HepG2 (cell line): Measurements from ENCODE around the gene NAA35. TPM values are rescaled to one million over a fixed set of nuclear protein-coding genes. Genes with fewer than 3 reads are reported as not detected.

Source experiments
- ATAC-seq: fragments of 200-7000 bp; cut with Tn5 transposase; 3 replicates; pipeline ENCODE4 v1.9.1; 2020; ENCODE audit warnings: mild to moderate bottlenecking, moderate library complexity
- BruUV-seq: library from RNA; stranded (reverse); fragments of 400-500 nt; replicated peaks from 2 replicates; lab custom pipeline; 2021; lab: Mats Ljungman, UMichigan
- CTCF ChIA-PET: fragments of 300-600 bp; formaldehyde crosslinking; extraction: SDS; loops from one replicate; lab custom pipeline; 2021; ENCODE audit warnings: low total read pairs, inconsistent platforms, low intra/inter-chr PET ratio; lab: Yijun Ruan, JAX
- POLR2A ChIA-PET: fragments of 350-600 bp; sonication (Branson Sonifier 250); formaldehyde crosslinking; loops from one replicate; lab custom pipeline; 2020; ENCODE audit warnings: antibody characterized with exemption, inconsistent platforms; lab: Yijun Ruan, JAX
- DNase-seq: peaks from one replicate; pipeline ENCODE4 v3.0.0-alpha.2; 2015; ENCODE audit warnings: low spot score
- FAIRE-seq: peaks from 3 replicates; lab custom pipeline; 2011; peaks lifted over from hg19 to GRCh38; lab: Jason Lieb, UNC
- H2AFZ ChIP-seq: one replicate; pipeline ENCODE4 v1.6.1; 2011; ENCODE audit warnings: low read length, inconsistent platforms
- H3K27ac ChIP-seq: fragments of 300-600 bp; 3 replicates; pipeline ENCODE4 v1.8.0; 2011; ENCODE audit warnings: mixed run types, mild to moderate bottlenecking, mixed read lengths, low read length, inconsistent platforms; ENCODE audit not compliant: insufficient read depth; ENCODE audit errors: extremely low read length
- H3K27me3 ChIP-seq, 2 experiments: fragments of 200-600 bp in 1 of 2; 2 replicates in 1 of 2; 3 replicates in 1 of 2; pipeline versions ENCODE4 v1.6.0 to v1.8.0; 2011; ENCODE audit warnings: low read length in 2 of 2, mild to moderate bottlenecking in 2 of 2, moderate library complexity in 2 of 2, inconsistent platforms in 1 of 2; ENCODE audit not compliant: insufficient read depth in 2 of 2, control insufficient read depth in 1 of 2
- H3K36me3 ChIP-seq, 2 experiments: fragments of 200-600 bp in 1 of 2; replicated peaks in 1 of 2; 2 replicates in 1 of 2; 3 replicates in 1 of 2; pipeline versions ENCODE4 v1.5.1 to v1.8.0; 2011; ENCODE audit warnings: low read length in 2 of 2, inconsistent platforms in 1 of 2; ENCODE audit not compliant: insufficient read depth in 2 of 2, control insufficient read depth in 1 of 2
- H3K4me1 ChIP-seq: 2 replicates; pipeline ENCODE4 v1.5.1; 2012; ENCODE audit warnings: low read length, inconsistent platforms; ENCODE audit not compliant: insufficient read depth
- H3K4me2 ChIP-seq: 2 replicates; pipeline ENCODE4 v1.6.0; 2011; ENCODE audit warnings: low read depth, low read length, inconsistent platforms
- H3K4me3 ChIP-seq, 3 experiments: fragments of 200-600 bp in 1 of 3; sonication (generic), shearing (Covaris generic) in 1 of 3; replicated peaks in 1 of 3; 2 replicates each; pipeline ENCODE4 v1.5.1; 2011 to 2016; ENCODE audit warnings: low read length in 3 of 3, inconsistent platforms in 2 of 3, low read depth in 2 of 3, mild to moderate bottlenecking in 2 of 3, control low read depth in 1 of 3, mixed read lengths in 1 of 3; ENCODE audit not compliant: insufficient read depth in 1 of 3
- H3K79me2 ChIP-seq: one replicate; pipeline ENCODE4 v1.6.1; 2011; ENCODE audit warnings: low read length, inconsistent platforms; ENCODE audit not compliant: insufficient read depth
- H3K9ac ChIP-seq: 2 replicates; pipeline ENCODE4 v1.6.0; 2011; ENCODE audit warnings: mild to moderate bottlenecking, low read depth, low read length, inconsistent platforms; ENCODE audit not compliant: insufficient read depth
- H3K9me3 ChIP-seq: 2 replicates; pipeline ENCODE4 v1.5.1; 2012; ENCODE audit warnings: mild to moderate bottlenecking, low read length
- H4K20me1 ChIP-seq: 2 replicates; pipeline ENCODE4 v1.6.0; 2011; ENCODE audit warnings: inconsistent platforms, mild to moderate bottlenecking, low read length, moderate library complexity; ENCODE audit not compliant: insufficient read depth
- CBX1 ChIP-seq: IDR thresholded peaks from one replicate; pipeline ENCODE4 v1.6.1; 2016; ENCODE audit warnings: antibody characterized with exemption, low read depth
- HHEX ChIP-seq: IDR thresholded peaks from 2 replicates; pipeline ENCODE4 v1.6.1; 2016; ENCODE audit warnings: control low read depth
- MTA3 ChIP-seq: sonication (generic); formaldehyde crosslinking; IDR thresholded peaks from 2 replicates; pipeline ENCODE4 v1.4.0; 2020; ENCODE audit warnings: missing genetic modification reagents
- POGZ ChIP-seq: sonication (generic); formaldehyde crosslinking; IDR thresholded peaks from 2 replicates; pipeline ENCODE4 v1.4.0; 2020; ENCODE audit warnings: mild to moderate bottlenecking, missing genetic modification reagents
- RORA ChIP-seq: sonication (generic); formaldehyde crosslinking; IDR thresholded peaks from 2 replicates; pipeline ENCODE4 v1.5.0; 2020; ENCODE audit warnings: mild to moderate bottlenecking, missing genetic modification reagents, moderate library complexity
- SSRP1 ChIP-seq: IDR thresholded peaks from 2 replicates; pipeline ENCODE4 v1.6.1; 2016; ENCODE audit warnings: control low read depth
- ZNF629 ChIP-seq: sonication (generic); formaldehyde crosslinking; conservative IDR thresholded peaks from 2 replicates; pipeline ENCODE4 v1.5.0; 2020; ENCODE audit warnings: missing genetic modification reagents
- WGBS: methylation state at CpG from one replicate; pipeline ENCODE4 v1.1.6; 2017; ENCODE audit warnings: low lambda C conversion rate; 5-methylcytosine and 5-hydroxymethylcytosine counted together
- in situ Hi-C: cut with HindIII; loops from 2 replicates; pipeline ENCODE4 v1.10.0; 2017; ENCODE audit warnings: low pct_unique_long_range_greater_than_20kb; ENCODE audit not compliant: extremely low pct_ligation_motif_present
- intact Hi-C: fragments of 100-400 bp; cut with micrococcal nuclease; formaldehyde crosslinking; loops from one replicate; pipeline ENCODE4 v1.10.0; 2022; ENCODE audit not compliant: unreplicated experiment
- polyA plus RNA-seq, 8 experiments: library from polyadenylated mRNA; depleted of rRNA in 3 of 8; stranded (reverse) in 7 of 8; unstranded in 1 of 8; fragments of >200 nt; fragmentation: Illumina TruSeq in 4 of 8; extraction: Trizol in 4 of 8; gene quantifications; 2 replicates each; pipeline versions ENCODE4 v1.2.1 to v1.2.3, GENCODE V29; 2011 to 2016; ENCODE audit warnings: low read depth in 4 of 8, missing spikeins in 1 of 8, mixed read lengths in 1 of 8; ENCODE audit not compliant: insufficient read depth in 1 of 8
- total RNA-seq, 5 experiments: library from RNA; depleted of rRNA; stranded (reverse); fragments of >200 nt; fragmentation: Illumina TruSeq; extraction: Trizol; gene quantifications; 2 replicates each; pipeline ENCODE4 v1.2.3, GENCODE V29; 2016; ENCODE audit warnings: low read depth in 1 of 5
- TF ChIP-seq, protein P1 (sequence below): sonication (generic); formaldehyde crosslinking; IDR thresholded peaks from 2 replicates; pipeline ENCODE4 v1.5.0; 2020; ENCODE audit warnings: mild to moderate bottlenecking, missing genetic modification reagents
- TF ChIP-seq, protein P2 (sequence below): sonication (generic); formaldehyde crosslinking; IDR thresholded peaks from 2 replicates; pipeline ENCODE4 v1.9.0; 2021; ENCODE audit warnings: missing genetic modification reagents, mild to moderate bottlenecking, borderline replicate concordance
- TF ChIP-seq, protein P3 (sequence below): fragments of 450-650 bp; IDR thresholded peaks from 2 replicates; pipeline ENCODE4 v1.6.1; 2016

NAA35 gene
- total and polyA plus RNA-seq, 2 of the 13 experiments (the other 11 are each of a cell fraction or from before 2014, with no cell fraction given) = 21.6 to 28.9 TPM

DNA sequence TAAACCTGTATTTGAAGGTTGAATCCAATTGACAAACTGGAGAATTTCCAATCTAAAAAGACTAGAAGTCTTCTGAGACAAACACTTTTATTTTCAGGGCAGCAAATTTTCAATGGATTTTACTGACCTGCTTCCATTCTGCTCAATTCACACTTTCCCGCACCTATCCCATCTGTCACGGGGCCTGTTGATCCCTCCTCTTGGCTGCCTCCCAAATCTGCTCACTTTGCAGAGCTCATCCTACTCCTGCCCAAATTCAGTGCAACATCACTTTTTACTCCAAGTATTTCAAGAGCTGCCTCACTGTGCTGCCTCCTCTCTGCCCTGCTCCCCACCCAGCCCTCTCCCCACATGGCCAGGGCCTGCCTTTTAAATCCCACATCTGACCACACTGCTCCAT lies 123.3 kb downstream of the NAA35 start (continued):
- TF ChIP-seq MTA3 = no peak
- no peak for TF ChIP-seq CBX1
- no peak for TF ChIP-seq HHEX (CRISPR knock-in tag)
- TF ChIP-seq RORA (CRISPR knock-in tag) = no peak
- TF ChIP-seq, protein P1, sequence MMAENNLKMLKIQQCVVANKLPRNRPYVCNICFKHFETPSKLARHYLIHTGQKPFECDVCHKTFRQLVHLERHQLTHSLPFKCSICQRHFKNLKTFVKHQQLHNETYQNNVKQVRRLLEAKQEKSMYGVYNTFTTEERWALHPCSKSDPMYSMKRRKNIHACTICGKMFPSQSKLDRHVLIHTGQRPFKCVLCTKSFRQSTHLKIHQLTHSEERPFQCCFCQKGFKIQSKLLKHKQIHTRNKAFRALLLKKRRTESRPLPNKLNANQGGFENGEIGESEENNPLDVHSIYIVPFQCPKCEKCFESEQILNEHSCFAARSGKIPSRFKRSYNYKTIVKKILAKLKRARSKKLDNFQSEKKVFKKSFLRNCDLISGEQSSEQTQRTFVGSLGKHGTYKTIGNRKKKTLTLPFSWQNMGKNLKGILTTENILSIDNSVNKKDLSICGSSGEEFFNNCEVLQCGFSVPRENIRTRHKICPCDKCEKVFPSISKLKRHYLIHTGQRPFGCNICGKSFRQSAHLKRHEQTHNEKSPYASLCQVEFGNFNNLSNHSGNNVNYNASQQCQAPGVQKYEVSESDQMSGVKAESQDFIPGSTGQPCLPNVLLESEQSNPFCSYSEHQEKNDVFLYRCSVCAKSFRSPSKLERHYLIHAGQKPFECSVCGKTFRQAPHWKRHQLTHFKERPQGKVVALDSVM = no peak
- TF ChIP-seq, protein P2, sequence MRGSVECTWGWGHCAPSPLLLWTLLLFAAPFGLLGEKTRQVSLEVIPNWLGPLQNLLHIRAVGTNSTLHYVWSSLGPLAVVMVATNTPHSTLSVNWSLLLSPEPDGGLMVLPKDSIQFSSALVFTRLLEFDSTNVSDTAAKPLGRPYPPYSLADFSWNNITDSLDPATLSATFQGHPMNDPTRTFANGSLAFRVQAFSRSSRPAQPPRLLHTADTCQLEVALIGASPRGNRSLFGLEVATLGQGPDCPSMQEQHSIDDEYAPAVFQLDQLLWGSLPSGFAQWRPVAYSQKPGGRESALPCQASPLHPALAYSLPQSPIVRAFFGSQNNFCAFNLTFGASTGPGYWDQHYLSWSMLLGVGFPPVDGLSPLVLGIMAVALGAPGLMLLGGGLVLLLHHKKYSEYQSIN (CRISPR knock-in tag) = no peak
- TF ChIP-seq SSRP1 (CRISPR knock-in tag) = no peak
- no peak for TF ChIP-seq POGZ (CRISPR knock-in tag)

DNA sequence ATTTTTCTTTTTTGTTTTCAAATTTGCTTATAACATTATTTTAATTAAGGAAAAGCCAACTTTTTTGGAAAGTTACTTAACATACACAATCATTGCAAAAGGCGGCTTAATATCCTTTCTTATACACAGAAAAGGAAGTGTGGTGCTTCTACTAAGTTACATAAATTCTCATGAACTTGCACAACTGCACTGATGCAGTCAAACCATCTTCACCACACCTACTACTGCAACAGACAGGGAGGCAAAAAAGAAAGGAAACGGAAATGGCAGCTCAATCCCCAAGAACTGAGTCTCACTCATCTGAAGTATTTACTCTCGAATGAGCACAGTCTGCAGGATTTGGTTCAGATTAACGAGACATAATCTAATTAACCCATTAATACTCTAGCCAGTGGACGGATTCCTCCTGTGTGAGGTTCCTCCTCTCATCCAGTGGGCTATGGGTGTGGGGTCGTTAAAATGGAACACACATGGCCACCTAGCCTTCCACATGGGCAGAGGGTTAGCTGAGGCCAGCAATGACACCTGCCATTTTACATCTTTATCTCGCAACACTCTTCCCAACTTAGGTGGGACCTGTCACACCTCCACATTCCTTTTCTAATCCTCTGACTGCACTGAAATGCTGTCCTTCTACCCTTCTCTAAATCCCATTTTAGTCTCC lies 128.4 kb downstream of the NAA35 start:
- FAIRE-seq (no peak), ATAC-seq (no peak), DNase-seq (no peak)
- Histone ChIP-seq H3K27ac (no peak overlapping the region), H3K79me2 (no peaks in the 10 kb centered on the region), H3K4me1 (no peaks in the 10 kb centered on the region), H3K4me3 (no peak overlapping the region), H3K9me3 (no peaks in the 10 kb centered on the region), H3K27me3 (peaks cover 6 to 52% of the 10 kb centered on the region in 2 experiments; a peak in 4 of 5 replicates), H3K36me3 (no peaks in the 10 kb centered on the region)
- POLR2A ChIA-PET = no interaction called here
- CTCF ChIA-PET = no interaction called here
- intact Hi-C loops = no loop called here
- WGBS = 10% methylated on average over 5 of the region's 7 CpGs
- no TSS peak for BruUV-seq
- TF ChIP-seq, protein P3, sequence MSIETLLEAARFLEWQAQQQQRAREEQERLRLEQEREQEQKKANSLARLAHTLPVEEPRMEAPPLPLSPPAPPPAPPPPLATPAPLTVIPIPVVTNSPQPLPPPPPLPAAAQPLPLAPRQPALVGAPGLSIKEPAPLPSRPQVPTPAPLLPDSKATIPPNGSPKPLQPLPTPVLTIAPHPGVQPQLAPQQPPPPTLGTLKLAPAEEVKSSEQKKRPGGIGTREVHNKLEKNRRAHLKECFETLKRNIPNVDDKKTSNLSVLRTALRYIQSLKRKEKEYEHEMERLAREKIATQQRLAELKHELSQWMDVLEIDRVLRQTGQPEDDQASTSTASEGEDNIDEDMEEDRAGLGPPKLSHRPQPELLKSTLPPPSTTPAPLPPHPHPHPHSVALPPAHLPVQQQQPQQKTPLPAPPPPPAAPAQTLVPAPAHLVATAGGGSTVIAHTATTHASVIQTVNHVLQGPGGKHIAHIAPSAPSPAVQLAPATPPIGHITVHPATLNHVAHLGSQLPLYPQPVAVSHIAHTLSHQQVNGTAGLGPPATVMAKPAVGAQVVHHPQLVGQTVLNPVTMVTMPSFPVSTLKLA = peak; percentile 51; the same call in 1 of the 2 replicates
- TF ChIP-seq ZNF629 (CRISPR knock-in tag) = no peak
- TF ChIP-seq, all 625 proteins: peak for 1
- H3K9ac ChIP-seq = no peak overlapping the region
- no peak overlapping the region for H2AFZ ChIP-seq
- in situ Hi-C loops = no loop called here
- H3K4me2 ChIP-seq = no peak overlapping the region
- peaks cover 6% of the 10 kb centered on the region; the same call in 1 of the 2 replicates for H4K20me1 ChIP-seq
